Measurements from ENCODE around the gene TWIST1.

DNA sequence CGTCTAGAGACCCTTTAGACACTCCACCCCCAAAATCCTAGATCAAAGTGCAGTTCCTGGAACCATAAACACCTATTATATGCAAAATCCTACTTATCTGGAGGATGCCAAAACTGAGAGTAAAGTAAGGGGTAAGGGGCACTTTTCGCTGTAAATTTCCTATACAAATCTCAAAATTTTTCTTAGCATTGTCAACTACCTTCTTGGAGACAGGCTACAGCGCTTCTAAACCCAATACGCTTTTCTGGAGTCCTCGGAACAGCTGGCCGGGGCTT lies 10.4 kb downstream of the TWIST1 start:
- TF ChIP-seq POLR2AphosphoS5 (IDR thresholded peaks at IDR 0.05) (no peak), POLR2A (IDR thresholded peaks at IDR 0.05) (no peak), EP300 (IDR thresholded peaks at IDR 0.05) (no peak)
- TF ChIP-seq, protein P1, sequence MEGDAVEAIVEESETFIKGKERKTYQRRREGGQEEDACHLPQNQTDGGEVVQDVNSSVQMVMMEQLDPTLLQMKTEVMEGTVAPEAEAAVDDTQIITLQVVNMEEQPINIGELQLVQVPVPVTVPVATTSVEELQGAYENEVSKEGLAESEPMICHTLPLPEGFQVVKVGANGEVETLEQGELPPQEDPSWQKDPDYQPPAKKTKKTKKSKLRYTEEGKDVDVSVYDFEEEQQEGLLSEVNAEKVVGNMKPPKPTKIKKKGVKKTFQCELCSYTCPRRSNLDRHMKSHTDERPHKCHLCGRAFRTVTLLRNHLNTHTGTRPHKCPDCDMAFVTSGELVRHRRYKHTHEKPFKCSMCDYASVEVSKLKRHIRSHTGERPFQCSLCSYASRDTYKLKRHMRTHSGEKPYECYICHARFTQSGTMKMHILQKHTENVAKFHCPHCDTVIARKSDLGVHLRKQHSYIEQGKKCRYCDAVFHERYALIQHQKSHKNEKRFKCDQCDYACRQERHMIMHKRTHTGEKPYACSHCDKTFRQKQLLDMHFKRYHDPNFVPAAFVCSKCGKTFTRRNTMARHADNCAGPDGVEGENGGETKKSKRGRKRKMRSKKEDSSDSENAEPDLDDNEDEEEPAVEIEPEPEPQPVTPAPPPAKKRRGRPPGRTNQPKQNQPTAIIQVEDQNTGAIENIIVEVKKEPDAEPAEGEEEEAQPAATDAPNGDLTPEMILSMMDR (IDR thresholded peaks at IDR 0.05) = no peak
